K562 (cell line): ENCODE results near the gene GPD2. TPM values are rescaled to one million over a fixed set of nuclear protein-coding genes. Genes with fewer than 3 reads are reported as not detected.

Source experiments
- ATAC-seq: fragments of 200-7000 bp; cut with Tn5 transposase; 3 replicates; pipeline ENCODE4 v1.9.1; 2020; ENCODE audit warnings: moderate library complexity
- BruUV-seq: library from RNA; stranded (reverse); fragments of 400-500 nt; replicated peaks from 2 replicates; lab custom pipeline; 2021; lab: Mats Ljungman, UMichigan
- CTCF ChIA-PET: fragments of 300-600 bp; formaldehyde crosslinking; extraction: SDS; loops from one replicate; lab custom pipeline; 2021; ENCODE audit warnings: low intra/inter-chr PET ratio; lab: Yijun Ruan, JAX
- POLR2A ChIA-PET: fragments of 300-600, 350-650 bp; sonication (Branson Sonifier 250); formaldehyde crosslinking; extraction: SDS; loops from one replicate; lab custom pipeline; 2021; ENCODE audit warnings: antibody characterized with exemption, inconsistent platforms; lab: Yijun Ruan, JAX
- DNase-seq, 4 experiments: peaks; one replicate each; pipeline versions ENCODE4 v3.0.0 to v3.0.0-alpha.2; 2011 to 2018; ENCODE audit warnings: low spot score in 3 of 4, mixed read lengths in 3 of 4; ENCODE audit errors: extremely low read depth in 1 of 4
- FAIRE-seq: peaks from 2 replicates; lab custom pipeline; 2011; peaks lifted over from hg19 to GRCh38; lab: Jason Lieb, UNC
- H2AFZ ChIP-seq: 2 replicates; pipeline ENCODE4 v1.6.0; 2011; ENCODE audit warnings: low read depth, low read length, control low read depth, inconsistent platforms
- H3K27ac ChIP-seq: fragments of 200-600 bp; 3 replicates; pipeline ENCODE4 v1.8.0; 2011; ENCODE audit warnings: low read depth, mild to moderate bottlenecking, control low read depth, inconsistent platforms, low read length, moderate library complexity, mixed read lengths; ENCODE audit errors: extremely low read depth
- H3K27me3 ChIP-seq, 2 experiments: fragments of 300-600 bp in 1 of 2; 2 replicates in 1 of 2; 3 replicates in 1 of 2; pipeline versions ENCODE4 v1.6.0 to v1.8.0; 2011; ENCODE audit warnings: inconsistent platforms in 2 of 2, low read length in 2 of 2, mild to moderate bottlenecking in 1 of 2, mixed read lengths in 1 of 2, moderate library complexity in 1 of 2; ENCODE audit not compliant: control insufficient read depth in 2 of 2, insufficient read depth in 2 of 2
- H3K36me3 ChIP-seq: fragments of 300-600 bp; 3 replicates; pipeline ENCODE4 v1.8.0; 2011; ENCODE audit warnings: mild to moderate bottlenecking, low read length, inconsistent platforms; ENCODE audit not compliant: control insufficient read depth, insufficient read depth
- H3K4me1 ChIP-seq, 2 experiments: fragments of 200-600 bp in 1 of 2; replicated peaks in 1 of 2; 2 replicates in 1 of 2; 3 replicates in 1 of 2; pipeline versions ENCODE4 v1.5.1 to v1.8.0; 2011; ENCODE audit warnings: inconsistent platforms in 2 of 2, low read length in 2 of 2, mild to moderate bottlenecking in 1 of 2, mixed read lengths in 1 of 2, moderate library complexity in 1 of 2; ENCODE audit not compliant: control insufficient read depth in 2 of 2, insufficient read depth in 2 of 2
- H3K4me2 ChIP-seq: 2 replicates; pipeline ENCODE4 v1.6.1; 2011; ENCODE audit warnings: low read length, control low read depth, inconsistent platforms, mixed read lengths; ENCODE audit not compliant: insufficient read depth
- H3K4me3 ChIP-seq: fragments of 200-600 bp; sonication (generic), shearing (Covaris generic); 2 replicates; pipeline ENCODE4 v1.5.1; 2016; ENCODE audit warnings: control low read depth, inconsistent platforms
- H3K79me2 ChIP-seq: fragments of 200-600 bp; 3 replicates; pipeline ENCODE4 v1.8.0; 2011; ENCODE audit warnings: low read length, inconsistent platforms; ENCODE audit not compliant: control insufficient read depth, insufficient read depth
- H3K9ac ChIP-seq, 2 experiments: 2 replicates each; pipeline versions ENCODE4 v1.6.0 to v1.6.1; 2011; ENCODE audit warnings: low read depth in 2 of 2, low read length in 2 of 2, control low read depth in 1 of 2, inconsistent platforms in 1 of 2, mild to moderate bottlenecking in 1 of 2, mixed read lengths in 1 of 2; ENCODE audit not compliant: insufficient read depth in 1 of 2
- H3K9me1 ChIP-seq: one replicate; pipeline ENCODE4 v1.6.0; 2011; ENCODE audit warnings: inconsistent platforms, mild to moderate bottlenecking, low read length, moderate library complexity; ENCODE audit not compliant: control insufficient read depth, insufficient read depth
- H3K9me3 ChIP-seq: replicated peaks from 2 replicates; pipeline ENCODE4 v1.5.1; 2011; ENCODE audit warnings: low read depth, low read length, inconsistent platforms; ENCODE audit not compliant: control insufficient read depth, insufficient read depth
- H4K20me1 ChIP-seq: replicated peaks from 2 replicates; pipeline ENCODE4 v1.6.1; 2011; ENCODE audit warnings: low read length, inconsistent platforms, mixed read lengths; ENCODE audit not compliant: control insufficient read depth, insufficient read depth
- ARHGAP35 ChIP-seq: fragments of 450-650 bp; IDR thresholded peaks from 2 replicates; pipeline ENCODE4 v1.6.1; 2018; ENCODE audit not compliant: partially characterized antibody
- DPF2 ChIP-seq: fragments of 450-650 bp; IDR thresholded peaks from 2 replicates; pipeline ENCODE4 v1.6.1; 2016
- HNRNPL ChIP-seq: fragments of 200-400 bp; formaldehyde crosslinking; IDR thresholded peaks from 2 replicates; pipeline ENCODE4 v1.6.1; 2017; ENCODE audit warnings: low read depth, mild to moderate bottlenecking, low read length
- PHTF2 ChIP-seq: fragments of 250-450 bp; sonication (Bioruptor Pico); IDR thresholded peaks from 2 replicates; pipeline ENCODE4 v1.5.0; 2021; ENCODE audit warnings: mild to moderate bottlenecking
- SMAD3 ChIP-seq: fragments of 450-650 bp; formaldehyde crosslinking; conservative IDR thresholded peaks from 2 replicates; pipeline ENCODE4 v1.4.0; 2020; ENCODE audit warnings: mild to moderate bottlenecking
- TEAD4 ChIP-seq, 2 experiments: sonication (generic) in 1 of 2; formaldehyde crosslinking in 1 of 2; IDR thresholded peaks; 2 replicates each; pipeline versions ENCODE4 v1.6.1 to v1.8.0; 2012 to 2022; ENCODE audit warnings: borderline replicate concordance in 1 of 2, inconsistent platforms in 1 of 2, low read length in 1 of 2, mild to moderate bottlenecking in 1 of 2, missing genetic modification reagents in 1 of 2
- TRIM24 ChIP-seq, 2 experiments: fragments of 450-650 bp; IDR thresholded peaks; 2 replicates each; pipeline ENCODE4 v1.6.1; 2016
- ZBTB7A ChIP-seq: IDR thresholded peaks from 2 replicates; pipeline ENCODE4 v1.6.1; 2011; ENCODE audit warnings: low read depth, mild to moderate bottlenecking, low read length, moderate library complexity, borderline replicate concordance; ENCODE audit not compliant: control insufficient read depth
- in situ Hi-C: fragments of 300-500 bp; cut with MboI; formaldehyde crosslinking; loops from 4 replicates; pipeline ENCODE4 v1.15.0; 2018; ENCODE audit warnings: inconsistent platforms, mixed read lengths
- intact Hi-C: fragments of 100-400 bp; cut with micrococcal nuclease; formaldehyde crosslinking; loops from 2 replicates; pipeline ENCODE4 v1.14.2; 2022
- polyA plus RNA-seq, 8 experiments: library from polyadenylated mRNA; depleted of rRNA in 4 of 8; stranded (reverse) in 5 of 8; unstranded in 3 of 8; fragments of >200 nt; fragmentation: Nextera tagmentation in 2 of 8; fragmentation: Illumina TruSeq in 1 of 8; extraction: Ambion mirVana in 2 of 8; extraction: Trizol in 1 of 8; gene quantifications; 2 replicates each; pipeline versions ENCODE4 v1.2.1 to v1.2.3, GENCODE V29; 2011 to 2014; ENCODE audit warnings: inconsistent platforms in 1 of 8, missing spikeins in 1 of 8
- total RNA-seq, 7 experiments: library from RNA; depleted of rRNA in 6 of 7; stranded (reverse); fragments of >200 nt in 6 of 7; fragmentation: Illumina TruSeq in 2 of 7; extraction: Trizol in 2 of 7; gene quantifications; 2 replicates each; pipeline versions ENCODE4 v1.2.1 to v1.2.3, GENCODE V29; 2011 to 2021; ENCODE audit warnings: low replicate concordance in 1 of 7
- TF ChIP-seq, protein P1 (sequence below): IDR thresholded peaks from 2 replicates; pipeline ENCODE4 v1.6.1; 2014; ENCODE audit warnings: antibody characterized with exemption
- TF ChIP-seq, protein P2 (sequence below): sonication (generic); formaldehyde crosslinking; IDR thresholded peaks from 2 replicates; pipeline ENCODE4 v1.8.1; 2022; ENCODE audit warnings: missing genetic modification reagents
- TF ChIP-seq, protein P3 (sequence below): fragments of 150-350 bp; conservative IDR thresholded peaks from 2 replicates; pipeline ENCODE4 v1.6.1; 2014; ENCODE audit warnings: low read length
- TF ChIP-seq, protein P4 (sequence below): sonication (generic); formaldehyde crosslinking; IDR thresholded peaks from 2 replicates; pipeline ENCODE4 v1.8.0; 2022; ENCODE audit warnings: missing genetic modification reagents, mild to moderate bottlenecking, borderline replicate concordance
- TF ChIP-seq, protein P5 (sequence below): fragments of 200-400 bp; formaldehyde crosslinking; IDR thresholded peaks from 2 replicates; pipeline ENCODE4 v1.6.1; 2017; ENCODE audit warnings: mild to moderate bottlenecking, low read depth, low read length, moderate library complexity

The GPD2 gene
- total and polyA plus RNA-seq, 9 of the 15 experiments (the other 6 are each of a cell fraction or from before 2014, with no cell fraction given): 5.2 to 39.2 (median 19.0) TPM

DNA sequence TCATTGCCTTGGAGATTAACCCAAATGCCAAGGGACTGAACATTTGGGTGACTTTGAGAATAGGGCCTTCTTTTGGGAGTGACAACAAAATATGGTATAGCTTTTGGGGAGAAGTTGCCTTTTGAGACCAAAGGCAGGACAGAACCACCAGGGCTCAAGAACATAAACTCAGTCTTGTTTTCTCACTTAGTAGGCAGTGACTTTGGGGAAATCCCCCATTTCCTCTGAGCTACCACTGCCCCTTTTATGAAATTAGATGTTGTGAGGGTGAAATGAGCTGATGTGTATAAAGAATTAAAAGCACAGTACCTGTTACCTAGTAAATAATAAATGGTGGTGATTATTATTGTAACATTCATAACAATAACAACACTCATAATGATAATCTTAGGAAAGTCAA lies 36.5 kb downstream of the GPD2 start:
- no peak overlapping the region; the same call in 2 of the 3 replicates for H3K27ac ChIP-seq
- CTCF ChIA-PET: no interaction called here
- ATAC-seq (no peak), FAIRE-seq (no peak), DNase-seq (no peak)
- no peak overlapping the region for H3K4me2 ChIP-seq
- POLR2A ChIA-PET: interaction anchor here (1.0 kb wide), 1 partner anchor 12 kb away, joined by 3 read pairs; no protein-coding TSS in a partner anchor
- no peaks in the 10 kb centered on the region for H3K9me3 ChIP-seq
- no TSS peak for BruUV-seq
- no peak overlapping the region for H3K9ac ChIP-seq
- no peaks in the 10 kb centered on the region for H3K9me1 ChIP-seq
- H3K36me3 ChIP-seq: 0 out of 3 replicates have a peak, but pooled peaks cover 3% of the 10 kb centered on the region
- H3K4me1 ChIP-seq: peaks cover 0 to 10% of the 10 kb centered on the region in 2 experiments; a peak in 2 of 5 replicates
- intact Hi-C loops (no loop called here), in situ Hi-C loops (no loop called here)
- H3K4me3 ChIP-seq: no peak overlapping the region
- no peak overlapping the region for H2AFZ ChIP-seq
- H3K27me3 ChIP-seq: no peaks in the 10 kb centered on the region
- H3K79me2 ChIP-seq: peaks cover 6% of the 10 kb centered on the region; the same call in 2 of the 3 replicates
- no peaks in the 10 kb centered on the region for H4K20me1 ChIP-seq
- TF ChIP-seq, protein P1, sequence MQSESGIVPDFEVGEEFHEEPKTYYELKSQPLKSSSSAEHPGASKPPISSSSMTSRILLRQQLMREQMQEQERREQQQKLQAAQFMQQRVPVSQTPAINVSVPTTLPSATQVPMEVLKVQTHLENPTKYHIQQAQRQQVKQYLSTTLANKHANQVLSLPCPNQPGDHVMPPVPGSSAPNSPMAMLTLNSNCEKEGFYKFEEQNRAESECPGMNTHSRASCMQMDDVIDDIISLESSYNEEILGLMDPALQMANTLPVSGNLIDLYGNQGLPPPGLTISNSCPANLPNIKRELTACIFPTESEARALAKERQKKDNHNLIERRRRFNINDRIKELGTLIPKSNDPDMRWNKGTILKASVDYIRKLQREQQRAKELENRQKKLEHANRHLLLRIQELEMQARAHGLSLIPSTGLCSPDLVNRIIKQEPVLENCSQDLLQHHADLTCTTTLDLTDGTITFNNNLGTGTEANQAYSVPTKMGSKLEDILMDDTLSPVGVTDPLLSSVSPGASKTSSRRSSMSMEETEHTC: no peak
- no peak for TF ChIP-seq TEAD4 (IDR thresholded peaks at IDR 0.05; ENCODE audit: low read length)
- no peak for TF ChIP-seq TEAD4 (CRISPR knock-in tag; IDR thresholded peaks at IDR 0.05; ENCODE audit: borderline replicate concordance)
- TF ChIP-seq HNRNPL: no peak
- no peak for TF ChIP-seq PHTF2 (CRISPR knock-in tag)
- no peak for TF ChIP-seq SMAD3 (CRISPR knock-in tag)
- TF ChIP-seq, protein P2, sequence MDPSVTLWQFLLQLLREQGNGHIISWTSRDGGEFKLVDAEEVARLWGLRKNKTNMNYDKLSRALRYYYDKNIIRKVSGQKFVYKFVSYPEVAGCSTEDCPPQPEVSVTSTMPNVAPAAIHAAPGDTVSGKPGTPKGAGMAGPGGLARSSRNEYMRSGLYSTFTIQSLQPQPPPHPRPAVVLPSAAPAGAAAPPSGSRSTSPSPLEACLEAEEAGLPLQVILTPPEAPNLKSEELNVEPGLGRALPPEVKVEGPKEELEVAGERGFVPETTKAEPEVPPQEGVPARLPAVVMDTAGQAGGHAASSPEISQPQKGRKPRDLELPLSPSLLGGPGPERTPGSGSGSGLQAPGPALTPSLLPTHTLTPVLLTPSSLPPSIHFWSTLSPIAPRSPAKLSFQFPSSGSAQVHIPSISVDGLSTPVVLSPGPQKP (CRISPR knock-in tag): no peak
- TF ChIP-seq, protein P3, sequence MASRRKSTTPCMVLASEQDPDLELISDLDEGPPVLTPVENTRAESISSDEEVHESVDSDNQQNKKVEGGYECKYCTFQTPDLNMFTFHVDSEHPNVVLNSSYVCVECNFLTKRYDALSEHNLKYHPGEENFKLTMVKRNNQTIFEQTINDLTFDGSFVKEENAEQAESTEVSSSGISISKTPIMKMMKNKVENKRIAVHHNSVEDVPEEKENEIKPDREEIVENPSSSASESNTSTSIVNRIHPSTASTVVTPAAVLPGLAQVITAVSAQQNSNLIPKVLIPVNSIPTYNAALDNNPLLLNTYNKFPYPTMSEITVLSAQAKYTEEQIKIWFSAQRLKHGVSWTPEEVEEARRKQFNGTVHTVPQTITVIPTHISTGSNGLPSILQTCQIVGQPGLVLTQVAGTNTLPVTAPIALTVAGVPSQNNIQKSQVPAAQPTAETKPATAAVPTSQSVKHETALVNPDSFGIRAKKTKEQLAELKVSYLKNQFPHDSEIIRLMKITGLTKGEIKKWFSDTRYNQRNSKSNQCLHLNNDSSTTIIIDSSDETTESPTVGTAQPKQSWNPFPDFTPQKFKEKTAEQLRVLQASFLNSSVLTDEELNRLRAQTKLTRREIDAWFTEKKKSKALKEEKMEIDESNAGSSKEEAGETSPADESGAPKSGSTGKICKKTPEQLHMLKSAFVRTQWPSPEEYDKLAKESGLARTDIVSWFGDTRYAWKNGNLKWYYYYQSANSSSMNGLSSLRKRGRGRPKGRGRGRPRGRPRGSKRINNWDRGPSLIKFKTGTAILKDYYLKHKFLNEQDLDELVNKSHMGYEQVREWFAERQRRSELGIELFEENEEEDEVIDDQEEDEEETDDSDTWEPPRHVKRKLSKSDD: no peak
- no peak for TF ChIP-seq TRIM24 (IDR thresholded peaks at IDR 0.05)
- TF ChIP-seq, protein P4, sequence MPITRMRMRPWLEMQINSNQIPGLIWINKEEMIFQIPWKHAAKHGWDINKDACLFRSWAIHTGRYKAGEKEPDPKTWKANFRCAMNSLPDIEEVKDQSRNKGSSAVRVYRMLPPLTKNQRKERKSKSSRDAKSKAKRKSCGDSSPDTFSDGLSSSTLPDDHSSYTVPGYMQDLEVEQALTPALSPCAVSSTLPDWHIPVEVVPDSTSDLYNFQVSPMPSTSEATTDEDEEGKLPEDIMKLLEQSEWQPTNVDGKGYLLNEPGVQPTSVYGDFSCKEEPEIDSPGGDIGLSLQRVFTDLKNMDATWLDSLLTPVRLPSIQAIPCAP (CRISPR knock-in tag): no peak
- TF ChIP-seq ARHGAP35: no peak
- TF ChIP-seq, protein P5, sequence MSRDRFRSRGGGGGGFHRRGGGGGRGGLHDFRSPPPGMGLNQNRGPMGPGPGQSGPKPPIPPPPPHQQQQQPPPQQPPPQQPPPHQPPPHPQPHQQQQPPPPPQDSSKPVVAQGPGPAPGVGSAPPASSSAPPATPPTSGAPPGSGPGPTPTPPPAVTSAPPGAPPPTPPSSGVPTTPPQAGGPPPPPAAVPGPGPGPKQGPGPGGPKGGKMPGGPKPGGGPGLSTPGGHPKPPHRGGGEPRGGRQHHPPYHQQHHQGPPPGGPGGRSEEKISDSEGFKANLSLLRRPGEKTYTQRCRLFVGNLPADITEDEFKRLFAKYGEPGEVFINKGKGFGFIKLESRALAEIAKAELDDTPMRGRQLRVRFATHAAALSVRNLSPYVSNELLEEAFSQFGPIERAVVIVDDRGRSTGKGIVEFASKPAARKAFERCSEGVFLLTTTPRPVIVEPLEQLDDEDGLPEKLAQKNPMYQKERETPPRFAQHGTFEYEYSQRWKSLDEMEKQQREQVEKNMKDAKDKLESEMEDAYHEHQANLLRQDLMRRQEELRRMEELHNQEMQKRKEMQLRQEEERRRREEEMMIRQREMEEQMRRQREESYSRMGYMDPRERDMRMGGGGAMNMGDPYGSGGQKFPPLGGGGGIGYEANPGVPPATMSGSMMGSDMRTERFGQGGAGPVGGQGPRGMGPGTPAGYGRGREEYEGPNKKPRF: no peak
- TF ChIP-seq DPF2: no peak
- no peak for TF ChIP-seq ZBTB7A
